Left colon (tissue), 2 donors: ENCODE measurements around the gene LMO7. TPM values are rescaled to one million over a fixed set of nuclear protein-coding genes. Genes with fewer than 3 reads are reported as not detected.
"Not testable (repeated sequence)": the region's sequence is repeated elsewhere in the genome, so short reads cannot be mapped to it uniquely, and the experiment has no call there.

Experiments
- ATAC-seq: fragments of 200-7000 bp; cut with Tn5 transposase; one replicate; pipeline ENCODE4 v1.9.1; 2020; ENCODE audit warnings: mild to moderate bottlenecking, moderate library complexity
- DNase-seq, 2 donors: peaks; one replicate each; pipeline ENCODE4 v3.0.0-alpha.2; 2020
- intact Hi-C, 2 donors: fragments of 100-400 bp; cut with DNase I in 1 of 2; cut with micrococcal nuclease in 1 of 2; formaldehyde crosslinking; loops; one replicate each; pipeline versions ENCODE4 v1.11.2 to v1.14.0; 2022; cut with DNase I, micrococcal nuclease
- total RNA-seq, 2 donors: library from RNA; stranded (reverse); fragmentation: NEBNext Ultra II Directional; extraction: Animal tissue kit (Norgen Biotek cat#: 25700); gene quantifications; one replicate each; pipeline ENCODE4 v1.2.1, GENCODE V29; 2021
- donor health status: DM: no; HTN: no; CAD: no.
- donor health status: DM: yes; HTN: yes; CAD: no.

Gene LMO7
- total RNA-seq, 2 donors from 2014 or later, result 169 to 239 TPM

GRCh38 chr13:75689686-75690085, 53.6 kb downstream of the LMO7 start:
- DNase-seq (no peak), ATAC-seq (no peak)
- intact Hi-C loops, result loop anchor here in 1 of 2 donors (10.0 kb wide), 2 partner anchors 175 to 785 kb away; no protein-coding TSS in a partner anchor

GRCh38 chr13:75690607-75691006, 54.5 kb downstream of the LMO7 start:
- no peak for DNase-seq
- intact Hi-C loops, result loop anchor here in 1 of 2 donors (10.0 kb wide), 2 partner anchors 174 to 784 kb away; no protein-coding TSS in a partner anchor
- ATAC-seq, result no peak

GRCh38 chr13:75691183-75691582, 55.1 kb downstream of the LMO7 start:
- intact Hi-C loops, result loop anchor here in 1 of 2 donors (10.0 kb wide), 2 partner anchors 174 to 784 kb away; no protein-coding TSS in a partner anchor
- ATAC-seq (no peak), DNase-seq (no peak)

GRCh38 chr13:75693227-75693626, 57.1 kb downstream of the LMO7 start:
- intact Hi-C loops, result loop anchor here in 1 of 2 donors (10.0 kb wide), 2 partner anchors 172 to 782 kb away; no protein-coding TSS in a partner anchor
- ATAC-seq (no peak), DNase-seq (no peak)

GRCh38 chr13:75694722-75695121, 58.6 kb downstream of the LMO7 start:
- DNase-seq (no peak), ATAC-seq (peak; percentile 73)
- intact Hi-C loops, result loop anchor here in 1 of 2 donors (10.0 kb wide), 2 partner anchors 170 to 780 kb away; no protein-coding TSS in a partner anchor

GRCh38 chr13:75695908-75696307, 59.8 kb downstream of the LMO7 start:
- peak; percentile 48 to 86 for DNase-seq
- peak; percentile 81 for ATAC-seq
- intact Hi-C loops, result loop anchor here in 1 of 2 donors (10.0 kb wide), 2 partner anchors 169 to 779 kb away; no protein-coding TSS in a partner anchor

GRCh38 chr13:75699062-75699461, 62.9 kb downstream of the LMO7 start:
- intact Hi-C loops, result loop anchor here in 1 of 2 donors (10.0 kb wide), 2 partner anchors 166 to 776 kb away; no protein-coding TSS in a partner anchor
- DNase-seq (no peak), ATAC-seq (no peak)

- not testable (repeated sequence) for ATAC-seq, DNase-seq
- intact Hi-C loops, result loop anchor here in 1 of 2 donors (10.0 kb wide), 2 partner anchors 165 to 775 kb away; no protein-coding TSS in a partner anchor
These were observed 63.6 kb downstream of the LMO7 start for GRCh38 chr13:75699717-75700116.

GRCh38 chr13:75700552-75700951, 64.4 kb downstream of the LMO7 start:
- intact Hi-C loops, result no loop called here
- ATAC-seq (no peak), DNase-seq (no peak)

- no peak for DNase-seq
- intact Hi-C loops, result no loop called here
- no peak for ATAC-seq
These were observed 66.3 kb downstream of the LMO7 start for GRCh38 chr13:75702476-75702875.

GRCh38 chr13:75703769-75704168, 67.6 kb downstream of the LMO7 start:
- no peak for DNase-seq
- ATAC-seq, result no peak
- intact Hi-C loops, result no loop called here

- intact Hi-C loops, result no loop called here
- DNase-seq, result no peak
- peak; percentile 30 for ATAC-seq
These were observed 68.2 kb downstream of the LMO7 start for GRCh38 chr13:75704194-75704926.

- DNase-seq (peak; percentile 79 to 80), ATAC-seq (peak; percentile 100)
- intact Hi-C loops, result no loop called here
These were observed 68.8 kb downstream of the LMO7 start for GRCh38 chr13:75704927-75705288.

- DNase-seq (no peak), ATAC-seq (peak; percentile 74)
- intact Hi-C loops, result no loop called here
These were observed 69.3 kb downstream of the LMO7 start for GRCh38 chr13:75705395-75705794.

- ATAC-seq (no peak), DNase-seq (no peak)
- intact Hi-C loops, result no loop called here
These were observed 69.8 kb downstream of the LMO7 start for GRCh38 chr13:75705908-75706307.

- intact Hi-C loops, result no loop called here
- DNase-seq (no peak), ATAC-seq (no peak)
These were observed 77.7 kb downstream of the LMO7 start for GRCh38 chr13:75713852-75714251.

- DNase-seq, result no peak
- no peak for ATAC-seq
- intact Hi-C loops, result no loop called here
These were observed 79.7 kb downstream of the LMO7 start for GRCh38 chr13:75715601-75716523.

GRCh38 chr13:75717525-75717924, 81.4 kb downstream of the LMO7 start:
- no peak for ATAC-seq

GRCh38 chr13:75721307-75721706, 85.2 kb downstream of the LMO7 start:
- DNase-seq, result no peak
- ATAC-seq, result no peak
- intact Hi-C loops, result no loop called here

More at GRCh38 chr13:75717525-75717924, 81.4 kb downstream of the LMO7 start:
- no peak for DNase-seq
- intact Hi-C loops, result no loop called here
